ENCODE results near the gene TIMP3. TPM values are rescaled to one million over a fixed set of nuclear protein-coding genes. Genes with fewer than 3 reads are reported as not detected.
A peak's percentile ranks its signal among the peaks of the same experiment; 100 is the strongest.

Gene TIMP3
- total RNA-seq, 1 experiment from 2014 or later, result 0.87 TPM

GRCh38 chr22:32800994-32801536, 440 bp upstream of the TIMP3 start:
- Histone ChIP-seq H3K56ac (ENCODE audit: insufficient read length, low read depth, low read length) (no peak overlapping the region), H3K27me3 (ENCODE audit: insufficient read depth, low read length) (peaks cover 6% of the 10 kb centered on the region; the same call in 1 of the 2 replicates), H2BK12ac (ENCODE audit: insufficient read length, low read depth, low read length) (no peak overlapping the region), H2BK120ac (ENCODE audit: low read depth, low read length, poor library complexity, severe bottlenecking) (no peak overlapping the region), H2BK15ac (ENCODE audit: low read depth, low read length) (no peak overlapping the region), H3T11ph (ENCODE audit: low read length) (no peak overlapping the region), H2BK5ac (ENCODE audit: insufficient read length, low read length) (no peak overlapping the region), H3K23ac (ENCODE audit: insufficient read length, low read depth, low read length) (no peak overlapping the region), H3K14ac (ENCODE audit: insufficient read depth, low read length) (peak overlapping the region; percentile 46; the same call in 1 of the 2 replicates), H2BK20ac (ENCODE audit: low read depth, low read length, poor library complexity, severe bottlenecking) (no peak overlapping the region), H4K8ac (replicated peaks; ENCODE audit: insufficient read length, low read depth, low read length) (no peak overlapping the region), H2AK5ac (ENCODE audit: insufficient read length, low read length) (no peak overlapping the region), H3K9me3 (ENCODE audit: control insufficient read depth, low read depth, low read length) (no peaks in the 10 kb centered on the region), H3K4me1 (ENCODE audit: insufficient read depth, low read length) (no peaks in the 10 kb centered on the region), H4K5ac (ENCODE audit: insufficient read length, low read depth, low read length) (no peak overlapping the region), H4K91ac (ENCODE audit: insufficient read length, low read depth, low read length) (no peak overlapping the region), H4K20me1 (ENCODE audit: control insufficient read depth, insufficient read depth, insufficient read length) (peaks cover 3% of the 10 kb centered on the region), H3K4me2 (ENCODE audit: insufficient read depth, insufficient read length, low read length) (peak overlapping the region; percentile 83), H3K23me2 (ENCODE audit: insufficient read length, low read depth, low read length, poor library complexity, severe bottlenecking) (peaks cover 9% of the 10 kb centered on the region), H2AFZ (ENCODE audit: low read length) (no peak overlapping the region), H3K27ac (ENCODE audit: insufficient read length, low read depth, low read length) (no peak overlapping the region), H3K18ac (ENCODE audit: insufficient read length, low read depth, low read length) (peak overlapping the region; percentile 80), H3K9ac (ENCODE audit: extremely low read depth, insufficient read length, low read length) (peak overlapping the region; percentile 29), H3K4ac (ENCODE audit: low read depth, low read length) (no peak overlapping the region), H3K79me1 (ENCODE audit: insufficient read depth, low read depth, low read length, poor library complexity, severe bottlenecking) (no peaks in the 10 kb centered on the region), H3K79me2 (ENCODE audit: insufficient read depth, low read length) (no peaks in the 10 kb centered on the region)
- no CpG with 5 or more reads among the region's 21 CpGs for WGBS (ENCODE audit: extremely low coverage, insufficient read length, low lambda C conversion rate)
- peaks cover 42% of the 10 kb centered on the region for H3K27me3 Mint-ChIP-seq (ENCODE audit: low read depth)
- TF ChIP-seq CTCF (conservative IDR thresholded peaks at IDR 0.05), result no peak
- H3K9me3 Mint-ChIP-seq, result no peaks in the 10 kb centered on the region
- H3K4me3 Mint-ChIP-seq, result peak overlapping the region in 1 of 2 experiments; percentile 71; a peak in 3 of 5 replicates
- H3K4me1 Mint-ChIP-seq, result peaks cover 30 to 49% of the 10 kb centered on the region in 2 experiments
- peak; percentile 38 for DNase-seq
- peaks cover 0 to 8% (median 0%) of the 10 kb centered on the region in 3 experiments; a peak in 2 of 7 replicates for H3K36me3 Mint-ChIP-seq (ENCODE audit: insufficient read depth in 1 of 3, low read depth in 3 of 3)
- H3K27ac Mint-ChIP-seq, result no peak overlapping the region; a peak in 1 of 7 replicates
